Caki2 (cell line): ENCODE measurements around the gene MMP3. TPM values are rescaled to one million over a fixed set of nuclear protein-coding genes. Genes with fewer than 3 reads are reported as not detected.

Source experiments
- DNase-seq: peaks from one replicate; pipeline ENCODE4 v3.0.0-alpha.2; 2015; ENCODE audit warnings: low read depth
- in situ Hi-C: cut with HindIII; loops from 2 replicates; pipeline ENCODE4 v1.10.0; 2016; ENCODE audit warnings: low sequenced_read_pairs, low pct_unique_long_range_greater_than_20kb, mixed read lengths
- total RNA-seq: library from RNA; depleted of rRNA; stranded (reverse); fragments of >200 nt; shearing (Covaris generic); gene quantifications from 2 replicates; pipeline ENCODE4 v1.2.3, GENCODE V29; 2014; ENCODE audit warnings: low replicate concordance

The MMP3 gene
- total RNA-seq, 1 experiment from 2014 or later, result not detected

GRCh38 chr11:102837156-102837555 lies 6.3 kb downstream of the MMP3 start:
- in situ Hi-C loops, result no loop called here
- no peak for DNase-seq

- DNase-seq, result no peak
- in situ Hi-C loops, result no loop called here
Observed at GRCh38 chr11:102836290-102836875, 7.0 kb downstream of the MMP3 start.

GRCh38 chr11:102833731-102834130 lies 9.7 kb downstream of the MMP3 start:
- DNase-seq, result no peak
- in situ Hi-C loops, result no loop called here

- DNase-seq, result no peak
- in situ Hi-C loops, result no loop called here
Observed at GRCh38 chr11:102832612-102833011, 10.8 kb downstream of the MMP3 start.

- DNase-seq, result no peak
- in situ Hi-C loops, result no loop called here
Observed at GRCh38 chr11:102831489-102832440, 11.6 kb downstream of the MMP3 start.

- DNase-seq, result no peak
- in situ Hi-C loops, result no loop called here
Observed at GRCh38 chr11:102831128-102831488, 12.3 kb downstream of the MMP3 start.

- DNase-seq, result no peak
- in situ Hi-C loops, result no loop called here
Observed at GRCh38 chr11:102830001-102830727, 13.2 kb downstream of the MMP3 start.

- DNase-seq, result no peak
- in situ Hi-C loops, result no loop called here
Observed at GRCh38 chr11:102829316-102830000, 14.0 kb downstream of the MMP3 start.

GRCh38 chr11:102824556-102824955 lies 18.9 kb downstream of the MMP3 start:
- in situ Hi-C loops, result no loop called here
- no peak for DNase-seq

GRCh38 chr11:102819491-102819890 lies 23.9 kb downstream of the MMP3 start:
- DNase-seq, result no peak
- in situ Hi-C loops, result no loop called here

- DNase-seq, result no peak
- in situ Hi-C loops, result no loop called here
Observed at GRCh38 chr11:102813484-102813883, 29.9 kb downstream of the MMP3 start.

GRCh38 chr11:102812188-102812587 lies 31.2 kb downstream of the MMP3 start:
- DNase-seq, result no peak
- in situ Hi-C loops, result no loop called here

GRCh38 chr11:102810950-102811660 lies 32.3 kb downstream of the MMP3 start:
- in situ Hi-C loops, result no loop called here
- peak; percentile 9 for DNase-seq

- no peak for DNase-seq
- in situ Hi-C loops, result no loop called here
Observed at GRCh38 chr11:102809971-102810370, 33.4 kb downstream of the MMP3 start.

GRCh38 chr11:102807921-102808320 lies 35.5 kb downstream of the MMP3 start:
- in situ Hi-C loops, result no loop called here
- DNase-seq, result peak; percentile 14

- DNase-seq, result no peak
- in situ Hi-C loops, result no loop called here
Observed at GRCh38 chr11:102806296-102806695, 37.1 kb downstream of the MMP3 start.

GRCh38 chr11:102802341-102802740 lies 41.1 kb downstream of the MMP3 start:
- no peak for DNase-seq
- in situ Hi-C loops, result no loop called here

GRCh38 chr11:102800767-102801166 lies 42.6 kb downstream of the MMP3 start:
- no peak for DNase-seq
- in situ Hi-C loops, result no loop called here
